ENCODE data around the gene LBH. TPM values are rescaled to one million over a fixed set of nuclear protein-coding genes. Genes with fewer than 3 reads are reported as not detected.

The LBH gene
- total RNA-seq, 1 experiment from 2014 or later: 5.8 TPM

DNA sequence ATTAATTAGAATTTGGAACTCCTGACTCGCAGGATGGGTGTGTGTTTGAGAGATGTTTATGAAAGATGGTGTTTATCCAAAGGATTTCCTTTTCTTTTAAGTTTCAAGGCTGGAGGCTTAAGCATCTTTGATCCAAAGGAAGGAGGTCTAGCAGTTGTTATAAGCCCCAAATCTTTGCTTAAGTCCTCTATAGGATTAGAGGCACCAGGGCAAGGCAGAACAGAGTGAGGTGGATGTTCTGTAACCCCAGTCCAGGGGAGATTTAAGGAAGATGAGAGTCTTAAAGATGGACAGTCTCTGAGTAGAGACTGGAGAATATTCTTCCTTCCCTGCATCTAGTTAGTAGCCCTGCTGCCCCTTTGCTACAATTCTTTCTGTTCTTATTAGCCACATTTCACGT, 17.5 kb downstream of the LBH start:
- H3K9me2 ChIP-seq (replicated peaks; ENCODE audit: low read length): no peaks in the 10 kb centered on the region
- TF ChIP-seq CTCF (conservative IDR thresholded peaks at IDR 0.05; ENCODE audit: low read depth, low read length) (no peak), EZH2 (IDR thresholded peaks at IDR 0.05; ENCODE audit: low read length, unreplicated experiment) (no peak), EZH2phosphoT487 (IDR thresholded peaks at IDR 0.05; ENCODE audit: borderline replicate concordance, low read length) (no peak)
- no peaks in the 10 kb centered on the region for H3K36me3 ChIP-seq (ENCODE audit: low read depth, low read length)
- H3K4me1 ChIP-seq (ENCODE audit: insufficient read depth, low read length): no peaks in the 10 kb centered on the region
- H3K9ac ChIP-seq (ENCODE audit: low read length): no peak overlapping the region
- peaks cover 18% of the 10 kb centered on the region for H3K27me3 ChIP-seq (ENCODE audit: low read length)
- ATAC-seq: no peak
- H3F3A ChIP-seq (ENCODE audit: low read length, unreplicated experiment): no peaks in the 10 kb centered on the region
- H3K4me2 ChIP-seq (ENCODE audit: low read length): no peak overlapping the region
- no peaks in the 10 kb centered on the region for H3K9me3 ChIP-seq (ENCODE audit: low read length)
- BruUV-seq (replicated peaks): no TSS peak
- ChIA-PET CTCF (no interaction called here), POLR2A (ENCODE audit: unreplicated experiment) (no interaction called here)
- no peaks in the 10 kb centered on the region for H3K79me2 ChIP-seq (ENCODE audit: low read length)
- H3K4me3 ChIP-seq (ENCODE audit: low read length): no peak overlapping the region
- intact Hi-C loops (cut with micrococcal nuclease): no loop called here
- H3K27ac ChIP-seq (ENCODE audit: low read length): no peak overlapping the region
- no peak overlapping the region for H2AFZ ChIP-seq (ENCODE audit: low read length)
- H4K20me1 ChIP-seq (ENCODE audit: low read length): no peaks in the 10 kb centered on the region
- no peak for DNase-seq

GRCh38 chr2:30249354-30249753, 18.0 kb downstream of the LBH start:
- Histone ChIP-seq H3K27ac (ENCODE audit: low read length) (no peak overlapping the region), H3K79me2 (ENCODE audit: low read length) (no peaks in the 10 kb centered on the region)
- BruUV-seq (replicated peaks): no TSS peak

GRCh38 chr2:30250421-30250820, 19.1 kb downstream of the LBH start:
- Histone ChIP-seq H3K4me3 (ENCODE audit: low read length) (no peak overlapping the region), H3K9ac (ENCODE audit: low read length) (no peak overlapping the region), H3K36me3 (ENCODE audit: low read depth, low read length) (no peaks in the 10 kb centered on the region), H3K4me2 (ENCODE audit: low read length) (no peak overlapping the region), H3K9me3 (ENCODE audit: low read length) (no peaks in the 10 kb centered on the region), H3K27me3 (ENCODE audit: low read length) (peaks cover 9% of the 10 kb centered on the region; the same call in 1 of the 2 replicates), H2AFZ (ENCODE audit: low read length) (no peak overlapping the region), H3K79me2 (ENCODE audit: low read length) (no peaks in the 10 kb centered on the region), H3K4me1 (ENCODE audit: insufficient read depth, low read length) (no peaks in the 10 kb centered on the region), H3K27ac (ENCODE audit: low read length) (no peak overlapping the region), H3K9me2 (replicated peaks; ENCODE audit: low read length) (no peaks in the 10 kb centered on the region), H3F3A (ENCODE audit: low read length, unreplicated experiment) (no peaks in the 10 kb centered on the region), H4K20me1 (ENCODE audit: low read length) (no peaks in the 10 kb centered on the region)
- ATAC-seq (no peak), DNase-seq (no peak)
- CTCF ChIA-PET: no interaction called here
- POLR2A ChIA-PET (ENCODE audit: unreplicated experiment): no interaction called here
- intact Hi-C loops (cut with micrococcal nuclease): no loop called here
- TF ChIP-seq EZH2phosphoT487 (IDR thresholded peaks at IDR 0.05; ENCODE audit: borderline replicate concordance, low read length) (no peak), EZH2 (IDR thresholded peaks at IDR 0.05; ENCODE audit: low read length, unreplicated experiment) (no peak), CTCF (conservative IDR thresholded peaks at IDR 0.05; ENCODE audit: low read depth, low read length) (no peak)
- BruUV-seq (replicated peaks): no TSS peak

More at GRCh38 chr2:30249354-30249753, 18.0 kb downstream of the LBH start:
- peaks cover 12% of the 10 kb centered on the region for H3K27me3 ChIP-seq (ENCODE audit: low read length)
- H2AFZ ChIP-seq (ENCODE audit: low read length): no peak overlapping the region
- no peak overlapping the region for H3K9ac ChIP-seq (ENCODE audit: low read length)
- intact Hi-C loops (cut with micrococcal nuclease): no loop called here
- H3K4me1 ChIP-seq (ENCODE audit: insufficient read depth, low read length): no peaks in the 10 kb centered on the region
- CTCF ChIA-PET: no interaction called here
- H3K36me3 ChIP-seq (ENCODE audit: low read depth, low read length): no peaks in the 10 kb centered on the region
- ATAC-seq (no peak), DNase-seq (no peak)
- H4K20me1 ChIP-seq (ENCODE audit: low read length): no peaks in the 10 kb centered on the region
- H3K9me3 ChIP-seq (ENCODE audit: low read length): no peaks in the 10 kb centered on the region
- no peak overlapping the region for H3K4me2 ChIP-seq (ENCODE audit: low read length)
- H3F3A ChIP-seq (ENCODE audit: low read length, unreplicated experiment): no peaks in the 10 kb centered on the region
- POLR2A ChIA-PET (ENCODE audit: unreplicated experiment): no interaction called here
- no peaks in the 10 kb centered on the region for H3K9me2 ChIP-seq (replicated peaks; ENCODE audit: low read length)
- TF ChIP-seq CTCF (conservative IDR thresholded peaks at IDR 0.05; ENCODE audit: low read depth, low read length) (no peak), EZH2phosphoT487 (IDR thresholded peaks at IDR 0.05; ENCODE audit: borderline replicate concordance, low read length) (no peak), EZH2 (IDR thresholded peaks at IDR 0.05; ENCODE audit: low read length, unreplicated experiment) (no peak)
- H3K4me3 ChIP-seq (ENCODE audit: low read length): no peak overlapping the region
